Renal pelvis (tissue), 4 donors: ENCODE data around the gene RHOT1. TPM values are rescaled to one million over a fixed set of nuclear protein-coding genes. Genes with fewer than 3 reads are reported as not detected.

Source experiments
- DNase-seq: peaks from one replicate; pipeline ENCODE4 v3.0.0-alpha.2; 2013
- polyA plus RNA-seq, 3 donors: library from polyadenylated mRNA; unstranded; fragments of 120-200 nt; gene quantifications; one replicate each; pipeline ENCODE4 v1.2.1, GENCODE V29; 2013; ENCODE audit not compliant: insufficient read length in 3 of 3

RHOT1 gene
- polyA plus RNA-seq, 3 donors: 45.8 to 57.0 (median 46.8) TPM

GRCh38 chr17:32266389-32267301 is 124.3 kb downstream of the RHOT1 start:
- DNase-seq: no peak

- no peak for DNase-seq
Observed at GRCh38 chr17:32267690-32268205, 125.4 kb downstream of the RHOT1 start.

- no peak for DNase-seq
Observed at GRCh38 chr17:32268734-32269288, 126.5 kb downstream of the RHOT1 start.

GRCh38 chr17:32269377-32269776 is 127.1 kb downstream of the RHOT1 start:
- no peak for DNase-seq

GRCh38 chr17:32271844-32272243 is 129.5 kb downstream of the RHOT1 start:
- no peak for DNase-seq

GRCh38 chr17:32274101-32274500 is 131.8 kb downstream of the RHOT1 start:
- DNase-seq: no peak

GRCh38 chr17:32274643-32275042 is 132.3 kb downstream of the RHOT1 start:
- no peak for DNase-seq

Other genes with a start within 250 kb of the RHOT1 start
- 10 to 100 TPM; 70.0 to 86.7 (median 85.6) TPM for gene UTP6, start 240.8 kb upstream of the RHOT1 start, polyA plus RNA-seq
- 10 to 100 TPM; 38.0 to 43.4 (median 41.2) TPM for gene SUZ12, start 205.5 kb upstream of the RHOT1 start, polyA plus RNA-seq
- gene LRRC37B, start 135.1 kb upstream of the RHOT1 start, polyA plus RNA-seq: 10 to 100 TPM; 16.6 to 33.1 (median 31.4) TPM
- gene RHBDL3, start 123.3 kb downstream of the RHOT1 start, polyA plus RNA-seq: 1 to 10 TPM; 1.4 to 1.8 (median 1.4) TPM
- 10 to 100 TPM; 35.8 to 53.9 (median 48.9) TPM for gene C17orf75, start 199.7 kb downstream of the RHOT1 start, polyA plus RNA-seq
- 100 to 1,000 TPM; 191 to 275 (median 270) TPM for gene ZNF207, start 207.7 kb downstream of the RHOT1 start, polyA plus RNA-seq